Body of pancreas (tissue), 4 donors: ENCODE results near the gene ANKRD23.

Experiments
- POLR2A ChIP-seq, 3 donors: fragments of 450-650 bp; IDR thresholded peaks; one replicate each; pipeline ENCODE4 v1.6.1; 2016; ENCODE audit warnings: antibody characterized with exemption in 3 of 3, mild to moderate bottlenecking in 2 of 3
- TF ChIP-seq, protein P1 (sequence below), 7 experiments: fragments of 450-650 bp in 4 of 7; fragments of 200-600 bp in 3 of 7; sonication (generic) in 3 of 7; IDR thresholded peaks; one replicate each; pipeline ENCODE4 v1.5.1; 2016 to 2019; ENCODE audit warnings: antibody characterized with exemption in 7 of 7

GRCh38 chr2:96876269-96877041 is 32.6 kb upstream of the ANKRD23 start:
- TF ChIP-seq, protein P1, sequence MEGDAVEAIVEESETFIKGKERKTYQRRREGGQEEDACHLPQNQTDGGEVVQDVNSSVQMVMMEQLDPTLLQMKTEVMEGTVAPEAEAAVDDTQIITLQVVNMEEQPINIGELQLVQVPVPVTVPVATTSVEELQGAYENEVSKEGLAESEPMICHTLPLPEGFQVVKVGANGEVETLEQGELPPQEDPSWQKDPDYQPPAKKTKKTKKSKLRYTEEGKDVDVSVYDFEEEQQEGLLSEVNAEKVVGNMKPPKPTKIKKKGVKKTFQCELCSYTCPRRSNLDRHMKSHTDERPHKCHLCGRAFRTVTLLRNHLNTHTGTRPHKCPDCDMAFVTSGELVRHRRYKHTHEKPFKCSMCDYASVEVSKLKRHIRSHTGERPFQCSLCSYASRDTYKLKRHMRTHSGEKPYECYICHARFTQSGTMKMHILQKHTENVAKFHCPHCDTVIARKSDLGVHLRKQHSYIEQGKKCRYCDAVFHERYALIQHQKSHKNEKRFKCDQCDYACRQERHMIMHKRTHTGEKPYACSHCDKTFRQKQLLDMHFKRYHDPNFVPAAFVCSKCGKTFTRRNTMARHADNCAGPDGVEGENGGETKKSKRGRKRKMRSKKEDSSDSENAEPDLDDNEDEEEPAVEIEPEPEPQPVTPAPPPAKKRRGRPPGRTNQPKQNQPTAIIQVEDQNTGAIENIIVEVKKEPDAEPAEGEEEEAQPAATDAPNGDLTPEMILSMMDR (IDR thresholded peaks at IDR 0.05), result no peak
- no peak for TF ChIP-seq POLR2A (IDR thresholded peaks at IDR 0.05)
